GM18519 (cell line): ENCODE measurements around the gene DOCK3.

Source experiments
- ATAC-seq: cut with Tn5 transposase; IDR thresholded peaks from one replicate; pipeline ENCODE4 v1.9.1; 2021; ENCODE audit warnings: mild to moderate bottlenecking, moderate library complexity; ENCODE audit not compliant: unreplicated experiment, low FRiP score

The DOCK3 gene, protein sequence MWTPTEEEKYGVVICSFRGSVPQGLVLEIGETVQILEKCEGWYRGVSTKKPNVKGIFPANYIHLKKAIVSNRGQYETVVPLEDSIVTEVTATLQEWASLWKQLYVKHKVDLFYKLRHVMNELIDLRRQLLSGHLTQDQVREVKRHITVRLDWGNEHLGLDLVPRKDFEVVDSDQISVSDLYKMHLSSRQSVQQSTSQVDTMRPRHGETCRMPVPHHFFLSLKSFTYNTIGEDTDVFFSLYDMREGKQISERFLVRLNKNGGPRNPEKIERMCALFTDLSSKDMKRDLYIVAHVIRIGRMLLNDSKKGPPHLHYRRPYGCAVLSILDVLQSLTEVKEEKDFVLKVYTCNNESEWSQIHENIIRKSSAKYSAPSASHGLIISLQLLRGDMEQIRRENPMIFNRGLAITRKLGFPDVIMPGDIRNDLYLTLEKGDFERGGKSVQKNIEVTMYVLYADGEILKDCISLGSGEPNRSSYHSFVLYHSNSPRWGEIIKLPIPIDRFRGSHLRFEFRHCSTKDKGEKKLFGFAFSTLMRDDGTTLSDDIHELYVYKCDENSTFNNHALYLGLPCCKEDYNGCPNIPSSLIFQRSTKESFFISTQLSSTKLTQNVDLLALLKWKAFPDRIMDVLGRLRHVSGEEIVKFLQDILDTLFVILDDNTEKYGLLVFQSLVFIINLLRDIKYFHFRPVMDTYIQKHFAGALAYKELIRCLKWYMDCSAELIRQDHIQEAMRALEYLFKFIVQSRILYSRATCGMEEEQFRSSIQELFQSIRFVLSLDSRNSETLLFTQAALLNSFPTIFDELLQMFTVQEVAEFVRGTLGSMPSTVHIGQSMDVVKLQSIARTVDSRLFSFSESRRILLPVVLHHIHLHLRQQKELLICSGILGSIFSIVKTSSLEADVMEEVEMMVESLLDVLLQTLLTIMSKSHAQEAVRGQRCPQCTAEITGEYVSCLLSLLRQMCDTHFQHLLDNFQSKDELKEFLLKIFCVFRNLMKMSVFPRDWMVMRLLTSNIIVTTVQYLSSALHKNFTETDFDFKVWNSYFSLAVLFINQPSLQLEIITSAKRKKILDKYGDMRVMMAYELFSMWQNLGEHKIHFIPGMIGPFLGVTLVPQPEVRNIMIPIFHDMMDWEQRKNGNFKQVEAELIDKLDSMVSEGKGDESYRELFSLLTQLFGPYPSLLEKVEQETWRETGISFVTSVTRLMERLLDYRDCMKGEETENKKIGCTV (N-terminal part only)

DNA sequence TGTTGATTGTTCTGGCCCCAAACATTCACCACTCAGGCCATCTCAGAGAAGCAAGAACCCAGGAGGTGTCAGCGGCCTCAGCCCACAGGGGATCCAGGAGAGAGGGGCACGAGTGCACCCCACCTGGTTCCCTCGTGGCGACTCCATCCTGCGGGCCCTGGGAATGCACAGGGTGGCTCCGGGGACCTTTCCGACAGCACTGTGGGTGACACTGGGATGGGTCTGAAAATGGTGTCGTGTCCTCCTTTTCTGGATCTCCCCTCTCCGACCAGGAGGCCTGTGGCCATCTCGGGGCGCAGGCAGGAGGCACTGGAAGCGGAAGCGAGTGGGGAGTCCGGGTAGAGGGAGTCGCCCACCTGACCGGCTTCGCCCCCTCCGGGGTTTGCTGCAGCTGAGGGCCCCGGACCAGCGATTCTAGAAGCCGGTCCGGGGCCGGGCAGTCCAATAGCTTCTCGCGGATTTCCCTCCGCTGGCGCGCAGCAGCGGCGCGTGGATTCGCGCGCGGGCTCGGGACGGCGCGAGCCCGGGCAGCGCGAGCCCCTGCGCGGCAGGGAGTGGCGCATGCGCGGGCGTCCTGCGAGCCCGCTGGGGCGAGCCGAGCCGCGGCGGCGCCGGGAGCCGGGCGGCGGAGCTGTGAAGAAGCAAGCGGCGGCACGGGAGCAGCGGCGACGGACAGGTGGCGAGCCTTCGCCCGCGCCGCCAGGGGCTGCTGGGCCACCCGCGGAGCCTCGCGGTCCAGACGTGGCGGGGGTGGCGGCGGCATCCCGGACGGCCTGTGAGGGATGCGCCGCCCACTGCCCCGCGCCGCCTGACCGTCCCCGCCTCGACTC is at the start of gene DOCK3:
DOCK3 (plus strand) TSS at position 579 of the 830 bp plus-strand sequence. CDS start 337 bp downstream, outside the sequence.
- ATAC-seq, result no peak

DNA sequence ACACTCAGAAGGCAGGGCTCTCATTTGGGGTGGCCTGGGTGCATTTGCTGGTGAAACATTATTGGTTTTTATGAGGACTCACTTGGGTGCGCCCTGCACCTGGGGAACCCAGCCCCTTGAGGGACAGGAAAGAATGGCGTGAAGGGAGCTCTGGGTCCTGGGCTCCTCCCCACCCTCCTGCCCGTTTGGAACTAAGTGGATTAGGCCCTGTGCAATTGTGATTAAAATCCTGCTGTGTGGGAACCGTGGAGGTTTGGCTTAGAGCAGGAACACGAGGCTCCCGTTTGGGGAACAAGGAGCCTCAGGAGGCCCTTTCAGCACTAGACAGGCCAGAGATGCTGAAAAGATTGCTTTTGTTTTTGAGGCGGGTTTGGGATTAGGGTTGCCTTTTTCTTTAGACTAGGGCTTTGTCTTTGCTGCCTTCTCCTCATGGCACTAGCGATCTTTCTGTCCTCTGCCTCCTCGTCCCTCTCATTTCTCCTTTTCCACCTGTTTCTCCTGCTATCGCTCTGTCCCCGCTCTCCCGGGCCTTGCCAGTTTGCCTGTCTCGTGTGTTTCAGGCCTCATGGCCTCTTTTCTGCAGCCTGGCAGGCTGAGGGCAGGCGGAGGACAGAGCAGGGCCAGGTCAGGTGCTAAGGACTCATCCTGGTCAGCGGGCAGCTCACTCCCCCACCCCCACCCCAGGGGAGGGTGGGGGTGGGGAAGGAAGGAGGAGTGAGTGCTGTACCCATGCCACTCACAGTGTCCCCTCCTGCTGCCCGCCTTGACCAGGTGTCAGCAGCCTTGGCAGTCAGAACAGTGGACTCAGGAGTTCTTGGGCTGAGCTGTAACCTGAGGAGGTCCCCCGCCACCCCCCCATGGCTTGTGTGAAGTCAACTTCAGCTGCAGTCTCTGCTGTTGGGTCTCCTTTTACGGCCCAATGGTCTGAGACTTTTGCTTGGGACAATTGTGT is 49.2 kb upstream of the DOCK3 start:
- no peak for ATAC-seq

DNA sequence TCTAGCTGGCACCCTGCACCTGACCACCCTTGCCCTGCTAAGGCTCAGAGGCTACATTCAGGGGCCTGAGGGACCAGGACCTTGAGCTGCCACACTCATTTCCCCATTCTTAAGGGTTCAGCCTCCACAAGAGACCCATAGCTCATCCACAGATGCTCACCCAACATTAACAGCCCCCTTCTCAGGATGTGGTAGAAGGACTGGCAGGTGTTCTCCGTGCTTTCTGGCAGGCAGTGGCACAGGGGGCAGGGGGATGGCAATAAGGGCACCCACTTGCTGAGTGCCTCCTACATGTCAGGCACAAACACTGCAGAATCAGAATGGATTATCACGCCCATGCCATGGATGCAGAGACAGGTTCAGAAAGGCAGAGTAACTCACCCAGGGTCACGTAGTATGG is 48.3 kb upstream of the DOCK3 start:
- ATAC-seq, result no peak

DNA sequence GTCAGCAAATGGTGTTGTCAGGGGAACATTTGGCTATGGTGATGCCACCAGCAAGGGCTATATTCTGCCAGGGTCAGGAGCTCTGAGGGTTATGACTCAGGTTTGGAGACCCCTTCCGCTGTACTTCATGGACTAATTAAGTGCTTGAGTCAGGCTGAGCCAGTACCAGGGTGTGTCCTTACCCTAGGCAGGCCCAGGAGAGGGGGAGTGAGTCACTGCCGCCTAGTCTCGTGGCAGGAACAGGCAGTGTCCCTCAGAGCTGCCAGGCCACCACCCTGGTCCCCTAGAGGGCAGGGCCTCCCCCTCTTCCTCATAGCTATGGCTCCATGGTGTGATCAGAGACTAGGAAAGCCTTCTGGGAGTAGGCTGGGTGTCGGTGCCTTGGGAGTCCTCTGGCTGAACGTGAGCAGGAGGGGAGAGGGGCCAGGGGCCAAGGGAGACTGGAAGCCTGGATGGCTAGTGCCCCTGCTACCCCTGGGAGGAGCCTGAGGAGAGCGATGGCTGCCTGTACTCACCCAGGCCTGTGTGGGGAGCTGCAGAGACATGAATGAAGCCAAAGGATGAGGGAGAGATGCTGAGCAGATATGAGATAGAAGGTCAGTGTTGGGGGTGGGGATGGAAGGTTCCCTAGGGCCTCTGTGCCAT is 47.2 kb upstream of the DOCK3 start:
- ATAC-seq, result no peak

DNA sequence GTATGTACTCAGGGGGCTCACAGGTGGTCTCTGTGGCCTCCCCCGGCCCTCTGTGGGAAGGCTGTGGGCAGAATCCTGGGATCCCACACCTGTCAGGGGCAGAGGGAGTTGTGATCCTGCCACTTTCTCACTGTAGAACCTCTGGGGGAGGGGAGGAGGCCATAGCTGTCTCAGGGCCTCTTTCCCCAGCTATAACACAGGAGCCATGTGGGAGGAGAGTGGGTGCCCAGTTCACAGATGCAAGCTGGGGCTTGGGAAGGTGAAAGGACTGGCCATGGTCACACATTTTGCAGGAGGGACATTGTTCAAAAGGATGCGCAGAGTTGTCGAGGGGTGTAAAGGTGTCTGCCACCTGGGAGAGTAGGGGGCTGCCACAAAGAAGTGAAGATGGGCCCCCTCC is 46.1 kb upstream of the DOCK3 start:
- no peak for ATAC-seq

DNA sequence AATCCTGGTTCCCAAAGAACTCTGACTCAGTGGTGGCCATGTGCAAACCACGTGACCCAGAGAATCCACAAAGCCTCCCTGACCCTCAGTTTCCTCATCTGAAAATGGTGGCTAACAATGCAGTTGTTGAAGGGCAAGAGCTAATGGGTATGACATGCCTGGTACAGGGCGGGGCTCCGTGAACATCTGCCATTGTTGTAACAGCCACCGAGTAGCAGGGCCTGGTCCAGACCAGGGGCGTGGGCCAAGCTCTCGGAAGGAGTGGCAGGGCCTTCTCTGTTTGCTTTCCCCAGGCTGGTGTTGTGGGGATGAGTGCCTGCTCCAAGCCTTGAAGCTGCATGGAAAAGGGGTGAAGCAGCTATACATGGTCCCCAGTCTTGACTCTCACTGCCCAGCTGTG is 44.3 kb upstream of the DOCK3 start:
- ATAC-seq, result no peak

DNA sequence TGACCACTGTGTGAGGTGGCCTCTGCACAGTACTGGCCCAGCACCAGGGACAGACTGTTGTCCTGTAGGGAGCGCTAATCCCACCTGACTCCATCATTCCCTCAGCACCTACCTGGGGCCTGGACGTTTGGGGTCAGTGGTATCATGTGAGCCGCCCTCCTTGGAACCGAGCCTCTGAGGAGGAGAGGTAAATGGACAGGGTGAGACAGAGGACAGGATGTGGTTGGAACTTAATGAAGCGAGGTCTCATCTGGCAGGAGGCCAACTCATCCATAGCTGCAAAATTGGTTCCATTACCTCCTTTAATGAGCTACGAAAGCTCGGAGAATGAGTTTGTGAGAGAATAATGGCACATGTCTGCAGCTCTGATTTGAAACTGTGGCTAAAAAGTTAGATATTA is 43.9 kb upstream of the DOCK3 start:
- ATAC-seq, result no peak

DNA sequence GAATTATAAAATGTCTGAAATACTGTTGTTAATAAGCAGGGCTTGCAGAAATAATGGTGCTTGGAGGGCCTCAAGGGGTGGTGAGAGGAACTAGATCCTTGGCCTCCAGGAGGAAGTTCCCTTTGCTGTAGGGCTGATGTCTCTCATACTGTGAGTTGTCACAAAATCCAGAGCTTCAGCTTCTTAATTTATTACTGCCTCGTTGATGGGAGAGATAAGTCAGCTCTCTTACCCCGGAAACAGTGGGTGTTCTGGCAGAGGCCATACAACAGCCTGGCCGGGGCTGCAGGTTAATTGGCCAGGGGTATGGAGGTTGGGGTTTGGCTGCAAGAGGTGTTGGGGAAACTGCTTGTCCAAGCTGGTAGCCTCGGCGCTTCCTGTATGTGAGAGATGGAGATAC is 42.3 kb upstream of the DOCK3 start:
- ATAC-seq, result no peak

DNA sequence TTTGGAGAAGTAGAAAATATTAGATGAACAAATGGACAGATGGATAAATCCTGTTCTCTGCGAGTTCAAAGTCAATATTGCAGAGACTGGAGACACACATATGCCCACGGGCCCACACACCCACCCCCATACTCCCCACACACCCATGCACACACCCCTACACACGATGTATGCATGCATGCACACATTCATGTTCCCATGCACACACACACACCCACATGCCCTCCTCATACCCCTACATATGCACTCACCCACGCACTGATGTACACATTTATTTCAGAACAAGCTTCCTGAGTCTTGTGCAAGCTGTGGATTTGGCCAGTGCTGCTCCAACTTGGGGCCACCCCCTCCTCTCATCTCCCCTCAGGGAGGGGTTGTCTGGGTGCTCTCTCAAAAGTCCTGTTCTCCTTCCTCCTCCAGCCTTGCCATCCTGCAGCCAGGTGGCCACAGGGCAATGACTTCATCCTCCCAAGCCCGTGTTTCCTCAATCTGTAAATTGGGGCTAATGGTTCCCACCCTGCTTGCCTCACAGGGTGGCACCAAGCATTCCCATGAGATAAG is 41.4 kb upstream of the DOCK3 start:
- no peak for ATAC-seq

DNA sequence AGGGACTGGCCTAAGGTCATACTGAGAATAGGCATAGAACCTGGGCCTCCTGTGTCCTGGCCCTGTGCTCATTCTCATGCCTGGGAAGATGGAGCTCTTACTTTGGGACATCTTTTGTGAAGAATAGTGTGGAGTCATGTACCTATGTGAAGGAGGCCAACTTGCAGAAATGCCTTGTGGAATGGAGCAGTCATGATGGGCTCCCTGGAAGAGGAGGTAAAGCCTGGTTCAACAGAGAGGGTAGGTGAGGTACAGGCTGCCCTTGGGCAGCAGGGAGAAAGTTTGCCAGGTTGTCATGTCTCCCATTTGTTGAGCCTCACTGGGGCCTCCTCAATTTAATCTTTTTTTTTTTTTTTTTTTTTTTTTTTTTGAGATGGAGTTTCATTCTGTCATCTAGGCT is 39.7 kb upstream of the DOCK3 start:
- no peak for ATAC-seq

DNA sequence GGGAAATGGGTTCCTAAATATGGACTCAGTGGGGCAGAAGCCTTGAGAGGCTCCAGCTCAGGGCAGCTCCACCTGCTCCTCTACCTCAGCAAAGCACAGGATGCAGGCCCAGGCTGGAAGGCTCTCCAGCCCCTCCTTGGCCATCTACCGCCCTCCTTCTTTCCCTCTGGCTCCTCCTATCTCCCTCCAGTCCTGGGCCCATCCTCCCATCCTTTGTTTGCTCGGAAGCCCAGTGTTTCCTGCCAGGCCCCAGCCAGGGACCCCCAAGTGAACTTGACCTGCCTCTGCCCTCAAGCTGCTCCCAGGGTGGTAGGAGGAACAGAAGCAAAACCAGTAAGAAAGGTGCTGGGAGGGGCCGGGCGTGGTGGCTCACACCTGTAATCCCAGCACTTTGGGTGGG is 37.7 kb upstream of the DOCK3 start:
- ATAC-seq, result no peak

DNA sequence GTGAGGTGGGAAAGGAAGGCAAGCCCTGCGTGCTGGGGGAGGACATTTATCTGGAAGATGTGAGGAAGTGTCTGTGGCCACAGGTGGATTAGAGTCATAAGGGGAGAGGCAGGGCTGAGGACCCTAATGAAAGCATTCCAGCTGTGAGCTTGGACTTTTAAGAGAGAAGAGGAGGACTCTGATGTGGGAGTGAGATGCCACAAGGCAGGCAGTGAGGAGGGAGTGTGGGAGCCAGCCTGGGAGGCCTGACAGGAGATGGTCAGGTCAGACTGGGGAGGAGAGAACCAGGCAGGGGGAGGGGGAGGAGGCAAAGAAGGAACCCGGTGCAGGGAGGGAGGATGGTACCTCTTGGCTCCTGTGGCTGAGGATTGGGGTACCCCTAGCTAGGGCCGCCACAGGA is 36.8 kb upstream of the DOCK3 start:
- no peak for ATAC-seq

DNA sequence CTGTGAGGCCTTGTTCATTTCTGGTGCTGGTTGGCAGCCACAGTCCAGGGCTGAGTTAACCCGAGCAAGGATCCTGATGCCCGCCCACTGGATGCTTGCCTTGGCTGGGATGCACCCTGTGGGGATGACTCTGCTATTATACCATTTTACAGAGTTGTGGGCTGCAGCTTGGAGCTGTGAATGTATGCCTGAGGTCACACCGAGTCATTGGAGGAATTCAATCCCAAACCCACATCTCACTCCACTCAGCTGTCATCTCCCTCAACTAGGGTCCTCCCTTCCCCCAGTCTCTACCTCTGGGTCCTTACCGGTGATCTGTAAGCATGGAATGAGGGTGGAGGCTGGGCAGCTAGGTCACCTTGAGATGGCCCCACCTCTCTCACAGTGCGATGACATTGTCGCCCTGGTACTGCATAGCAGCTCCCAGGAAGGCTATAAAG is 35.7 kb upstream of the DOCK3 start:
- ATAC-seq, result no peak

DNA sequence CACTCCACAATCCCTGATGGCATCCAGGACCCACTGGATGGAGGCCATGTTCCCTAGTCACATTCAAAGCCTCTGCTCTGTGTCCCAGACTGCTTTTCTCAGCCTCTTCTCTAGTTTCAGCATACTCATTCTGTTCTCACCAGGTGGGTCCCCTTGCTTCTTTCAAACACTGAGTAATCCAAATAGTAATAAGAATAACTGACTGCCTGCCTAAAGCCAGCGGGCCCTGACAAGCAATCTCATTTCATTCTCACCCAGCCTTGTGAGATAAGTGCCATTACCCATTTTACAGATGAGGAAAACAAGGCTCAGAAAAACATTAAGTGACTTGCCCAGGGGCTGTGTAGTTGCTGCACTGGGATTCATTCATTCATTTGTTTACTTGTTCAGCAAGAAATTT is 32.3 kb upstream of the DOCK3 start:
- ATAC-seq, result no peak

DNA sequence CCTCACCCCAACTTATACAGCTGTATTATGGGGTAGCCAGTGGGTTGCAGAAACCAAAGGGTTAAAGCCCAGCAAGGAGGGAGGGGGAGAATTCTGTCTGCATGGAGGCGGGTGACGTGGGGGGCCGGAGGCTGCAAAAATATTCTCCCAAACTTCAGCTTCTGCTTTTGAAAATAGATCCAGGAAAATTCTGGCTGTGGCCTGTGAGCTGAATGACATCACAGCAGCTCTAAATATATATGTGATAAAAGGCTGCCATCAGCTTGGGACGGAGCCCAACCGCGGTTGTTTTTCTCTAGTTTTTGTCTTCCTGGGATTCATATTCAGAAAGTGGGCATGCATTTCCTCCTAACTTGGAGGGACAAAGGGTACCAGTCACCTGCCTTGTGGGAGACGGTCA is 30.2 kb upstream of the DOCK3 start:
- ATAC-seq, result no peak

DNA sequence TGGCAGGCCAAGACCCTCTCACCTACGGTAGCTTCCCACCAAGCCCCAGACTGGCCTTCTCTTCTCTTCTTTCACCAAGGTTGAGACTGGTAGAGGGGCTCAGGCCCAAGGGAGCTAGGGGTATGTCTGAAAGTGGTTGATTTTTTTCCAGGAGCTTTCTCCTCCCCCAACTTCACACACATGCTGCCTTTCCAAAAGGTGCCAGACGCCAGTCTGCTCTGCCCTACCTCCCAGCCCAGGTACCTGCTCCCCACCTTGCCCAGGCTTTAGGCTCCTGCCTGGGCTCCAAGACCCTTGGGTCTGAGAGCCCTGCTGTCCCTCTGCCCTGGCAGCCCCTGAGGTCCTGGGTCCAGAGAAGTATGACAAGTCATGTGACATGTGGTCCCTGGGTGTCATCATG is 29.3 kb upstream of the DOCK3 start:
- no peak for ATAC-seq

DNA sequence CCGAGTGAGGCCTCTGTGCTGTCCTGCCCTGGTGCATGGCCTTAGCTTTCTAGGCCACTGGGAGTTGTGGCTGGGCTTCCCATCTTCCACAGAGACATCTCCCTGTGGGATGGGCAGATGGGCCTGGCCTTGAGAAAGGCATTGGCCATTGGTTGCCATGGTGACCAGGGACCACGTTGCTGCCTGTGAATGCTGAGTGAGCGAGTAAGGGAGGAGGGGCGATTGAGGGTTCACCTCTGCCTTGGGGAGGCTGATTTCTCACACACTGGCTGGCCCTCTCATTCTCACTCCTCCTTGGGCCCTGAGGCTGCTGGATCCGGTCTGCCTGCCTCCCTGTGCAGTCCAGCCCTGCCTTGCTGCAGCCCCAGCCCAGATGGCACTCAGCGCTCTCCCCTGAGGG is 26.4 kb upstream of the DOCK3 start:
- no peak for ATAC-seq

DNA sequence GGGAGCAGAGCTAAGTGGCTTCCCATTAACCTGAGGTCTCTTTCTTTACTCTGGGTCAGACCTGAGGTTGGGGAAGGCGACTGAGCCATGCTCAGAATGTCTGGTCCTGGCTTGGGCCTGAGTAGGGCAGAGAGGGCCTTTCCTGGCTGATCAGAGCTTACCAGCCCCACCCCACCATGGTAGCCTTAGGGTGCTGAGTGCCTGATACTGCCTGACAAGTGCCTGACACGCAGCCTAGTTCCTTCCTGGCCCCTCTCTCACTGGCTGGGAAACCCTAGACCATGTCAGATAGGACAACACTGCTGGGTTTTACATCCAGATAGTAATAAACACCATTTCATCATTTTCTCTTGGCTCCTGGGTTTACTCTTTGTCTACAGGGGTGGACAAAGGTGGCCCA is 25.8 kb upstream of the DOCK3 start:
- no peak for ATAC-seq
